HEK293 (cell line): ENCODE data around the gene RPUSD1.

Experiments used
- HOXC10 ChIP-seq: sonication (generic); formaldehyde crosslinking; IDR thresholded peaks from 2 replicates; pipeline ENCODE4 v1.8.1; 2023; ENCODE audit warnings: mild to moderate bottlenecking, missing genetic modification reagents
- KLF17 ChIP-seq: fragments of 450-650 bp; formaldehyde crosslinking; IDR thresholded peaks from 2 replicates; pipeline ENCODE4 v1.5.1; 2016; ENCODE audit warnings: missing biosample characterization, missing genetic modification characterization
- KLF9 ChIP-seq: fragments of 450-650 bp; formaldehyde crosslinking; IDR thresholded peaks from 2 replicates; pipeline ENCODE4 v1.5.1; 2016; ENCODE audit warnings: missing biosample characterization, missing genetic modification characterization, low read depth
- MZF1 ChIP-seq: fragments of 450-650 bp; formaldehyde crosslinking; IDR thresholded peaks from 2 replicates; pipeline ENCODE4 v1.5.1; 2017; ENCODE audit warnings: missing biosample characterization, missing genetic modification characterization, borderline replicate concordance
- TCF7L2 ChIP-seq: IDR thresholded peaks from 2 replicates; pipeline ENCODE4 v1.6.1; 2011; ENCODE audit warnings: low read depth, mild to moderate bottlenecking, inconsistent platforms, low read length, moderate library complexity, borderline replicate concordance
- ZBTB8A ChIP-seq: fragments of 450-650 bp; formaldehyde crosslinking; IDR thresholded peaks from 2 replicates; pipeline ENCODE4 v1.5.1; 2016; ENCODE audit warnings: missing biosample characterization, missing genetic modification characterization
- ZEB2 ChIP-seq: fragments of 450-650 bp; formaldehyde crosslinking; IDR thresholded peaks from 2 replicates; pipeline ENCODE4 v1.5.1; 2016; ENCODE audit warnings: missing biosample characterization, missing genetic modification characterization
- ZFP69B ChIP-seq: fragments of 450-650 bp; formaldehyde crosslinking; IDR thresholded peaks from 2 replicates; pipeline ENCODE4 v1.5.1; 2016; ENCODE audit warnings: missing biosample characterization, missing genetic modification characterization
- ZIC2 ChIP-seq: fragments of 450-650 bp; formaldehyde crosslinking; IDR thresholded peaks from 2 replicates; pipeline ENCODE4 v1.5.1; 2016; ENCODE audit warnings: missing biosample characterization, missing genetic modification characterization
- ZNF133 ChIP-seq: fragments of 450-650 bp; formaldehyde crosslinking; IDR thresholded peaks from 2 replicates; pipeline ENCODE4 v1.5.1; 2016; ENCODE audit warnings: missing biosample characterization, missing genetic modification characterization
- ZNF140 ChIP-seq: fragments of 450-650 bp; formaldehyde crosslinking; IDR thresholded peaks from 2 replicates; pipeline ENCODE4 v1.5.1; 2016; ENCODE audit warnings: missing biosample characterization, missing genetic modification characterization
- ZNF292 ChIP-seq: fragments of 450-650 bp; formaldehyde crosslinking; IDR thresholded peaks from 2 replicates; pipeline ENCODE4 v1.5.1; 2016; ENCODE audit warnings: low read depth, missing biosample characterization, missing genetic modification characterization, borderline replicate concordance
- ZNF302 ChIP-seq: fragments of 450-650 bp; formaldehyde crosslinking; IDR thresholded peaks from 2 replicates; pipeline ENCODE4 v1.5.1; 2016; ENCODE audit warnings: missing biosample characterization, missing genetic modification characterization, low read depth
- ZNF324 ChIP-seq: fragments of 450-650 bp; formaldehyde crosslinking; IDR thresholded peaks from 2 replicates; pipeline ENCODE4 v1.5.1; 2016; ENCODE audit warnings: missing biosample characterization, missing genetic modification characterization
- ZNF350 ChIP-seq: fragments of 450-650 bp; formaldehyde crosslinking; IDR thresholded peaks from 2 replicates; pipeline ENCODE4 v1.5.0; 2017; ENCODE audit warnings: missing biosample characterization, mild to moderate bottlenecking, missing genetic modification characterization
- ZNF362 ChIP-seq: fragments of 450-650 bp; formaldehyde crosslinking; IDR thresholded peaks from 2 replicates; pipeline ENCODE4 v1.5.1; 2016; ENCODE audit warnings: missing biosample characterization, missing genetic modification characterization
- ZNF626 ChIP-seq: fragments of 450-650 bp; sonication (Bioruptor Pico); formaldehyde crosslinking; IDR thresholded peaks from 2 replicates; pipeline ENCODE4 v1.5.1; 2018; ENCODE audit warnings: missing biosample characterization, missing genetic modification characterization, inconsistent platforms
- ZNF645 ChIP-seq: fragments of 450-650 bp; formaldehyde crosslinking; IDR thresholded peaks from 2 replicates; pipeline ENCODE4; 2016; ENCODE audit warnings: missing biosample characterization, missing genetic modification characterization
- ZNF768 ChIP-seq: fragments of 450-650 bp; formaldehyde crosslinking; IDR thresholded peaks from 2 replicates; pipeline ENCODE4 v1.5.1; 2018; ENCODE audit warnings: missing biosample characterization, mild to moderate bottlenecking, missing genetic modification characterization
- ZNF837 ChIP-seq: fragments of 450-650 bp; formaldehyde crosslinking; IDR thresholded peaks from 2 replicates; pipeline ENCODE4 v1.5.1; 2016; ENCODE audit warnings: missing biosample characterization, missing genetic modification characterization
- ZSCAN5A ChIP-seq: fragments of 450-650 bp; formaldehyde crosslinking; IDR thresholded peaks from 2 replicates; pipeline ENCODE4 v1.5.1; 2016; ENCODE audit warnings: missing biosample characterization, missing genetic modification characterization
- TF ChIP-seq, protein P1 (sequence below): fragments of 450-650 bp; formaldehyde crosslinking; IDR thresholded peaks from 2 replicates; pipeline ENCODE4 v1.5.1; 2016; ENCODE audit warnings: missing biosample characterization, missing genetic modification characterization, borderline replicate concordance
- TF ChIP-seq, protein P2 (sequence below): fragments of 450-650 bp; formaldehyde crosslinking; IDR thresholded peaks from 2 replicates; pipeline ENCODE4 v1.5.1; 2016; ENCODE audit warnings: missing biosample characterization, missing genetic modification characterization, borderline replicate concordance

The RPUSD1 gene

DNA sequence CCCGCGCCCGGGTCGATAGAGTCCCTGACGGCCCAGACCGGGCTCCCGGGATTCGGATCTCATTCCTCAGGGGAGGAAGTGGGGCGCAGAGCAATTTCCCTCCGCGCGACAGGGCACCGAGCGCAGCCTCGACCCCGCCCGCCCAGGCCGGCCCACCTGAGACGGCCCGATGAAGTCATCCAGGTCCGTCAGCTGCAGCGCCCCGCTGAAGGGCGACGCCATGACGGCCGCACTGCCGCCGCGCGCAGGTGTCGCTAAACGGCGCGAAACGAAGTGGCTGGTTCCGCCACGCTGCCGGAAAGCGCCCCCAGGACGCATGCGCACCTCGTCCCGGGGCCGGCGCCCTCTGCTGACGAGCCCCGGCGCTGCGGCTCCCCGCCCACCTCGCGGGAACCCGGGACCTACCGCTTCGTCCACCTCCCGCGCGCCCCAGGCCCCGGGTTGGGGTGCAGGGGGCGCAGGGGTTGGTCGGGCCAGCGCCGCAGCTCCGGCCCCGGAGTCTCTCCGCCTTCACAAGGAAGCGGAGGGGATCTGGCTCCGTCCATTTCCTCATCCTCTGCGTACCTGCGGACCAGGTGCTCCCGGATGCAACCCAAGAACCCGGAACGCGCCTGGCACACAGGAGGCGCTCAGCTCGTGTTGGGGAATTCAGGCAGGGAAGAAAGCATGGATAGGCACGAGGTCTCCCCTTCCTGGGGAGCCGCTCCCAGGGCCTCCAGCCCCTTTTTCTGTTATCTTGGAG is 47.2 kb downstream of the RPUSD1 start, which contains the start of gene CIAO3 (continued):
- TF ChIP-seq ZNF362 (tag by site-specific recombination) (no peak), ZNF292 (tag by site-specific recombination) (no peak), KLF17 (tag by site-specific recombination) (peak; percentile 91), ZIC2 (tag by site-specific recombination) (peak; percentile 43; the same call in 1 of the 2 replicates), ZFP69B (tag by site-specific recombination) (no peak), HOXC10 (no peak), ZNF645 (tag by site-specific recombination) (no peak), ZNF302 (no peak), ZNF837 (tag by site-specific recombination) (no peak), ZNF133 (tag by site-specific recombination) (no peak), TCF7L2 (no peak), MZF1 (tag by site-specific recombination) (no peak), ZNF350 (tag by site-specific recombination) (no peak), ZNF626 (tag by site-specific recombination) (no peak), ZSCAN5A (tag by site-specific recombination) (no peak; the same call in 1 of the 2 replicates), ZBTB8A (peak; percentile 81), ZEB2 (tag by site-specific recombination) (peak; percentile 96), ZNF768 (tag by site-specific recombination) (no peak), ZNF140 (tag by site-specific recombination) (no peak), KLF9 (tag by site-specific recombination) (peak; percentile 92), ZNF324 (tag by site-specific recombination) (0 out of 2 replicates have a peak, but pooled peaks have one; percentile 43)
- TF ChIP-seq, protein P1, sequence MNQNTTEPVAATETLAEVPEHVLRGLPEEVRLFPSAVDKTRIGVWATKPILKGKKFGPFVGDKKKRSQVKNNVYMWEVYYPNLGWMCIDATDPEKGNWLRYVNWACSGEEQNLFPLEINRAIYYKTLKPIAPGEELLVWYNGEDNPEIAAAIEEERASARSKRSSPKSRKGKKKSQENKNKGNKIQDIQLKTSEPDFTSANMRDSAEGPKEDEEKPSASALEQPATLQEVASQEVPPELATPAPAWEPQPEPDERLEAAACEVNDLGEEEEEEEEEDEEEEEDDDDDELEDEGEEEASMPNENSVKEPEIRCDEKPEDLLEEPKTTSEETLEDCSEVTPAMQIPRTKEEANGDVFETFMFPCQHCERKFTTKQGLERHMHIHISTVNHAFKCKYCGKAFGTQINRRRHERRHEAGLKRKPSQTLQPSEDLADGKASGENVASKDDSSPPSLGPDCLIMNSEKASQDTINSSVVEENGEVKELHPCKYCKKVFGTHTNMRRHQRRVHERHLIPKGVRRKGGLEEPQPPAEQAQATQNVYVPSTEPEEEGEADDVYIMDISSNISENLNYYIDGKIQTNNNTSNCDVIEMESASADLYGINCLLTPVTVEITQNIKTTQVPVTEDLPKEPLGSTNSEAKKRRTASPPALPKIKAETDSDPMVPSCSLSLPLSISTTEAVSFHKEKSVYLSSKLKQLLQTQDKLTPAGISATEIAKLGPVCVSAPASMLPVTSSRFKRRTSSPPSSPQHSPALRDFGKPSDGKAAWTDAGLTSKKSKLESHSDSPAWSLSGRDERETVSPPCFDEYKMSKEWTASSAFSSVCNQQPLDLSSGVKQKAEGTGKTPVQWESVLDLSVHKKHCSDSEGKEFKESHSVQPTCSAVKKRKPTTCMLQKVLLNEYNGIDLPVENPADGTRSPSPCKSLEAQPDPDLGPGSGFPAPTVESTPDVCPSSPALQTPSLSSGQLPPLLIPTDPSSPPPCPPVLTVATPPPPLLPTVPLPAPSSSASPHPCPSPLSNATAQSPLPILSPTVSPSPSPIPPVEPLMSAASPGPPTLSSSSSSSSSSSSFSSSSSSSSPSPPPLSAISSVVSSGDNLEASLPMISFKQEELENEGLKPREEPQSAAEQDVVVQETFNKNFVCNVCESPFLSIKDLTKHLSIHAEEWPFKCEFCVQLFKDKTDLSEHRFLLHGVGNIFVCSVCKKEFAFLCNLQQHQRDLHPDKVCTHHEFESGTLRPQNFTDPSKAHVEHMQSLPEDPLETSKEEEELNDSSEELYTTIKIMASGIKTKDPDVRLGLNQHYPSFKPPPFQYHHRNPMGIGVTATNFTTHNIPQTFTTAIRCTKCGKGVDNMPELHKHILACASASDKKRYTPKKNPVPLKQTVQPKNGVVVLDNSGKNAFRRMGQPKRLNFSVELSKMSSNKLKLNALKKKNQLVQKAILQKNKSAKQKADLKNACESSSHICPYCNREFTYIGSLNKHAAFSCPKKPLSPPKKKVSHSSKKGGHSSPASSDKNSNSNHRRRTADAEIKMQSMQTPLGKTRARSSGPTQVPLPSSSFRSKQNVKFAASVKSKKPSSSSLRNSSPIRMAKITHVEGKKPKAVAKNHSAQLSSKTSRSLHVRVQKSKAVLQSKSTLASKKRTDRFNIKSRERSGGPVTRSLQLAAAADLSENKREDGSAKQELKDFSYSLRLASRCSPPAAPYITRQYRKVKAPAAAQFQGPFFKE (tag by site-specific recombination) = peak; percentile 66; the same call in 1 of the 2 replicates
- TF ChIP-seq, protein P2, sequence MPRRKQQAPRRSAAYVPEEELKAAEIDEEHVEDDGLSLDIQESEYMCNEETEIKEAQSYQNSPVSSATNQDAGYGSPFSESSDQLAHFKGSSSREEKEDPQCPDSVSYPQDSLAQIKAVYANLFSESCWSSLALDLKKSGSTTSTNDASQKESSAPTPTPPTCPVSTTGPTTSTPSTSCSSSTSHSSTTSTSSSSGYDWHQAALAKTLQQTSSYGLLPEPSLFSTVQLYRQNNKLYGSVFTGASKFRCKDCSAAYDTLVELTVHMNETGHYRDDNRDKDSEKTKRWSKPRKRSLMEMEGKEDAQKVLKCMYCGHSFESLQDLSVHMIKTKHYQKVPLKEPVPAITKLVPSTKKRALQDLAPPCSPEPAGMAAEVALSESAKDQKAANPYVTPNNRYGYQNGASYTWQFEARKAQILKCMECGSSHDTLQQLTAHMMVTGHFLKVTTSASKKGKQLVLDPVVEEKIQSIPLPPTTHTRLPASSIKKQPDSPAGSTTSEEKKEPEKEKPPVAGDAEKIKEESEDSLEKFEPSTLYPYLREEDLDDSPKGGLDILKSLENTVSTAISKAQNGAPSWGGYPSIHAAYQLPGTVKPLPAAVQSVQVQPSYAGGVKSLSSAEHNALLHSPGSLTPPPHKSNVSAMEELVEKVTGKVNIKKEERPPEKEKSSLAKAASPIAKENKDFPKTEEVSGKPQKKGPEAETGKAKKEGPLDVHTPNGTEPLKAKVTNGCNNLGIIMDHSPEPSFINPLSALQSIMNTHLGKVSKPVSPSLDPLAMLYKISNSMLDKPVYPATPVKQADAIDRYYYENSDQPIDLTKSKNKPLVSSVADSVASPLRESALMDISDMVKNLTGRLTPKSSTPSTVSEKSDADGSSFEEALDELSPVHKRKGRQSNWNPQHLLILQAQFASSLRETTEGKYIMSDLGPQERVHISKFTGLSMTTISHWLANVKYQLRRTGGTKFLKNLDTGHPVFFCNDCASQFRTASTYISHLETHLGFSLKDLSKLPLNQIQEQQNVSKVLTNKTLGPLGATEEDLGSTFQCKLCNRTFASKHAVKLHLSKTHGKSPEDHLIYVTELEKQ (tag by site-specific recombination) = no peak
